ENCODE data around the gene VCAN.

Gene VCAN

GRCh38 chr5:83450183-83450966 is 21.2 kb upstream of the VCAN start:
- TF ChIP-seq FOXM1 (IDR thresholded peaks at IDR 0.05; ENCODE audit: borderline replicate concordance) (no peak), ELF4 (IDR thresholded peaks at IDR 0.05) (no peak), L3MBTL2 (conservative IDR thresholded peaks at IDR 0.05) (no peak), HDGF (IDR thresholded peaks at IDR 0.05; ENCODE audit: borderline replicate concordance) (no peak), FOXK2 (IDR thresholded peaks at IDR 0.05) (no peak)
- CTCF ChIA-PET: no interaction called here
- DNase-seq (ENCODE audit: extremely low spot score): no peak
- POLR2A ChIA-PET: no interaction called here

- DNase-seq (ENCODE audit: extremely low spot score): no peak
- CTCF ChIA-PET: no interaction called here
- POLR2A ChIA-PET: no interaction called here
- TF ChIP-seq TARDBP (IDR thresholded peaks at IDR 0.05): no peak
- no peak for TF ChIP-seq HDGF (IDR thresholded peaks at IDR 0.05; ENCODE audit: borderline replicate concordance)
- no peak for TF ChIP-seq L3MBTL2 (conservative IDR thresholded peaks at IDR 0.05)
- TF ChIP-seq ELF4 (IDR thresholded peaks at IDR 0.05): no peak
- no peak for TF ChIP-seq PKNOX1 (IDR thresholded peaks at IDR 0.05)
- TF ChIP-seq FOXK2 (IDR thresholded peaks at IDR 0.05): no peak
- TF ChIP-seq ARNT (IDR thresholded peaks at IDR 0.05): no peak
- no peak for TF ChIP-seq CTBP1 (IDR thresholded peaks at IDR 0.05; ENCODE audit: borderline replicate concordance)
- TF ChIP-seq SUZ12 (IDR thresholded peaks at IDR 0.05): no peak
- no peak for TF ChIP-seq BHLHE40 (IDR thresholded peaks at IDR 0.05; ENCODE audit: borderline replicate concordance)
- no peak for TF ChIP-seq NFRKB (IDR thresholded peaks at IDR 0.05)
- no peak for TF ChIP-seq LEF1 (IDR thresholded peaks at IDR 0.05; ENCODE audit: borderline replicate concordance)
These were observed 20.6 kb upstream of the VCAN start for GRCh38 chr5:83450967-83451248.

- ChIA-PET POLR2A (no interaction called here), CTCF (no interaction called here)
- TF ChIP-seq LEF1 (IDR thresholded peaks at IDR 0.05; ENCODE audit: borderline replicate concordance): no peak
- no peak for TF ChIP-seq HDGF (IDR thresholded peaks at IDR 0.05; ENCODE audit: borderline replicate concordance)
- no peak for TF ChIP-seq CTBP1 (IDR thresholded peaks at IDR 0.05; ENCODE audit: borderline replicate concordance)
- TF ChIP-seq PKNOX1 (IDR thresholded peaks at IDR 0.05): no peak
- TF ChIP-seq FOXK2 (IDR thresholded peaks at IDR 0.05): no peak
- no peak for TF ChIP-seq SUZ12 (IDR thresholded peaks at IDR 0.05)
- TF ChIP-seq NFRKB (IDR thresholded peaks at IDR 0.05): no peak
- TF ChIP-seq ARNT (IDR thresholded peaks at IDR 0.05): no peak
- TF ChIP-seq BHLHE40 (IDR thresholded peaks at IDR 0.05; ENCODE audit: borderline replicate concordance): no peak
- no peak for TF ChIP-seq ZNF384 (IDR thresholded peaks at IDR 0.05)
- no peak for TF ChIP-seq ELF4 (IDR thresholded peaks at IDR 0.05)
- no peak for TF ChIP-seq TARDBP (IDR thresholded peaks at IDR 0.05)
- no peak for TF ChIP-seq SP1 (IDR thresholded peaks at IDR 0.05)
- TF ChIP-seq FOXM1 (IDR thresholded peaks at IDR 0.05; ENCODE audit: borderline replicate concordance): no peak
- no peak for TF ChIP-seq L3MBTL2 (conservative IDR thresholded peaks at IDR 0.05)
- no peak for DNase-seq (ENCODE audit: extremely low spot score)
These were observed 19.6 kb upstream of the VCAN start for GRCh38 chr5:83451955-83452354.

GRCh38 chr5:83453937-83454336 is 17.6 kb upstream of the VCAN start:
- TF ChIP-seq SUZ12 (IDR thresholded peaks at IDR 0.05) (no peak), PKNOX1 (IDR thresholded peaks at IDR 0.05) (no peak), NFRKB (IDR thresholded peaks at IDR 0.05) (no peak), TARDBP (IDR thresholded peaks at IDR 0.05) (no peak), ZNF384 (IDR thresholded peaks at IDR 0.05) (no peak), FOXK2 (IDR thresholded peaks at IDR 0.05) (no peak), LEF1 (IDR thresholded peaks at IDR 0.05; ENCODE audit: borderline replicate concordance) (no peak), FOXM1 (IDR thresholded peaks at IDR 0.05; ENCODE audit: borderline replicate concordance) (no peak), ARNT (IDR thresholded peaks at IDR 0.05) (no peak), ELF4 (IDR thresholded peaks at IDR 0.05) (no peak)
- POLR2A ChIA-PET: no interaction called here

GRCh38 chr5:83464261-83464660 is 7.3 kb upstream of the VCAN start:
- TF ChIP-seq HDGF (IDR thresholded peaks at IDR 0.05; ENCODE audit: borderline replicate concordance) (no peak), FOXA1 (IDR thresholded peaks at IDR 0.05) (no peak), PKNOX1 (IDR thresholded peaks at IDR 0.05) (no peak), TARDBP (IDR thresholded peaks at IDR 0.05) (no peak), ZNF384 (IDR thresholded peaks at IDR 0.05) (no peak), FOXM1 (IDR thresholded peaks at IDR 0.05; ENCODE audit: borderline replicate concordance) (no peak), BHLHE40 (IDR thresholded peaks at IDR 0.05; ENCODE audit: borderline replicate concordance) (no peak), LEF1 (IDR thresholded peaks at IDR 0.05; ENCODE audit: borderline replicate concordance) (no peak), SUZ12 (IDR thresholded peaks at IDR 0.05) (no peak), ELF4 (IDR thresholded peaks at IDR 0.05) (no peak), FOXK2 (IDR thresholded peaks at IDR 0.05) (no peak), SP1 (IDR thresholded peaks at IDR 0.05) (no peak), ARNT (IDR thresholded peaks at IDR 0.05) (no peak), L3MBTL2 (conservative IDR thresholded peaks at IDR 0.05) (no peak), CTBP1 (IDR thresholded peaks at IDR 0.05; ENCODE audit: borderline replicate concordance) (no peak), NFRKB (IDR thresholded peaks at IDR 0.05) (no peak)
- ChIA-PET CTCF (no interaction called here), POLR2A (interaction anchor here (0.6 kb wide), 1 partner anchor 475 kb away, joined by 3 read pairs; no protein-coding TSS in a partner anchor)
- DNase-seq (ENCODE audit: extremely low spot score): no peak

More at GRCh38 chr5:83453937-83454336, 17.6 kb upstream of the VCAN start:
- CTCF ChIA-PET: no interaction called here
- no peak for DNase-seq (ENCODE audit: extremely low spot score)
